NCI-H226 (cell line): ENCODE data around the gene LRRC46.

ENCODE experiments used
- DNase-seq: peaks from one replicate; pipeline ENCODE4 v3.0.0-alpha.2; 2015

Gene LRRC46

GRCh38 chr17:47831003-47831933, at the start of gene LRRC46, which contains the start of gene MRPL10:
Gene LRRC46, plus strand, starts transcription at chr17:47831670. Its CDS starts 320 bp downstream, at chr17:47831990.
Gene MRPL10, minus strand, starts transcription at chr17:47831541. Its CDS starts 30 bp downstream, at chr17:47831511.
- peak; percentile 87 for DNase-seq

- DNase-seq: peak; percentile 13
Measured at GRCh38 chr17:47785538-47786123, 45.8 kb upstream of the LRRC46 start.

DNA sequence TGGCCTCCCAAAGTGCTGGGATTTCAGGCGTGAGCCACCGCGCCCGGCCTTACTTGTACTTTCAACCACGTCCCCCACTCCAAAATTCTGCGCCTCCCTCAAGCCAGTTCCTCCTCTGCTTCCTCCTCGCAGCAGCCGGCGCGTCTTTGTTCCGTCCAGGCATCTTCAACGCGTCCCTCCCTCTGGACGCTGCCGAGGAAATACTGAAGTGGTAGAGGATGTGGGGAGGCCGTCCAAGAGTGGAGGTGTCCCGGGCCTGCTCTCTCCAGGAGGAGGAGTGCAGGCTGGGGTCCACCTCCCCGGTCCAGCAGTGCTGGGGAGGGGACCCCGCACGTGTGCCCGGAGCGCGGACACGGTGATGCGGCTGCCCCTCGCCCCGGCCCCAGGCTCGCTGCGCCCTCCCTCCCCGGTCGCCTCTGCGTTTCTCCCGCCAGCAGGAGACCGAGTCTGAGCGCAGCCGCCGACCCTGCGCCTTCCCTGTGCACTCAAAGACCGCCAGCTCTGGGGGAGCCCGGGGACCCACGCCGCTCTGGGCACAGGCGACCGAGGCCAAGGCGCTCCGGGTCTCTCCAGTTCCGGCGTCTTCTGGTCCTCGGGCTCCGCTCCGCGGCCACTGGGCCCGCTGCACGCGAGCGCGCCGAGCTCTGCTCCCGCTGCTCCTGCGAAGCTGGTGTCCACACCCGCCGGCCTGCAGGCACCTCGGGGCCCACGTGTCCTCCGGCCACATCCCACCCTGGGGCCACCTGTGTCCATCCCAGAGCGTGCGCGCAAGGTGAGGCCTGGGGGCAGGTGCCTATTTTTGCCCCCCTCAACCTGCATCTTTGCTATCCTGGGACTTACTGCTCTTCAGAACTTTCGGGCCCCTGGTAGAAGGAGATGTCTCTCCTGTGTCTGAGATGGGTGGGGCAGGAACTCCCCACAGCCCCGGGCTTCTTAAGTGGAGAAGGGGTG, 41.6 kb upstream of the LRRC46 start:
- DNase-seq: peak; percentile 36

DNA sequence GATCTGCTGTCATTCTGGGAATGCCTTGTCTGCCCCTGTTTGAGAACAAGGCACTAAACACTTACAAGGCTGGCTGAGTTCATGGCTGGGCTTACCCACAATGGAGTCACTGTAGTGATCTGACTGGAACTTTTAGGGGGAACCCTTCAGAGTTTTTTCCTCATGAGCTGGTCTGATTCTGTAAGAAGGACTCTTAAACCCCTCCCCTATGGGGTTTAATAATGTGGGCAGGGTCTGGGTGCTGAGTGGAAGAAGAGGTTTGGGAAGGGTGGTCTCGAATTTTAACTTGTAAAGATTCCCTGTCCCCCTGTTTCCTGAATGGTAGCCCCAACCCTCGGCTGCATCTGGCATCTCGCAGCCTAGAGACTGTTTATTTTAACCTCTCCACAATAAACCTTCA, 40.4 kb upstream of the LRRC46 start:
- DNase-seq: no peak

GRCh38 chr17:47792457-47792856, 39.0 kb upstream of the LRRC46 start:
- DNase-seq: no peak

DNA sequence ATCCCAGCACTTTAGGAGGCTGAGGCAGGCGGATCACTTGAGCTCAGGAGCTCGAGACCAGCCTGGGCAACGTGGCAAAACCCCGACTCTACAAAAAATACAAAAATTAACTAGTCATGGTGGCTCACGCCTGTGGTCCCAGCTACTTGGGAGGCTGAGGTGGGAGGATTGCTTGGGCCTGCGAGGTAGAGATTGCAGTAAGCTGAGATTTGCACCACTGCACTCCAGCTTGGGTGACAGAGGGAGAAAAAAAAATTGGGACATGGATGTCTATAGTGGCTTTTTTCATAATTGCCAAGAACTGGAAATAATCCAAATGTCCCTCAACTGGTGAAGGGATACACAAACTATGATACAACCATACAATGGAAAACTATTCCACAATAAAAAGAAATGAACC, 38.5 kb upstream of the LRRC46 start:
- DNase-seq: no peak

DNA sequence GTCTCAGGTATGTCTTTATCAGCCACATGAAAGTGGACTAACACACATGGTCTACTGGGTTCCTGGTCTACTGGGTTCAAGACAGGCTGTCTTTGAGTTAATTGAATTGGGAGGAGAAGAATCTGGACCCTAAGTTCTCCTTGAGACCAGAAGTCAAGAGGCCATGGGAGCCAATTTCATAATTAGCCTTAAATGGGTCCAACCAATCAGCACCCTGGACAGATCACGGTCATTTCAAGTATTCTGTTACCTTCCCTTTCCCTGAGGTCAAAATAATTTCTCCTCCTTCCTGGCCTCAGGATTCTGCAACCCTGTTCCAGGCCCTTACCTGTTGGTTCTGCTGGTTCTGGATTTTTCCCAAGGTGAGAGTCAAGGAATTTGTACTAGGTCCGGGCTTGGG, 33.7 kb upstream of the LRRC46 start:
- no peak for DNase-seq

DNA sequence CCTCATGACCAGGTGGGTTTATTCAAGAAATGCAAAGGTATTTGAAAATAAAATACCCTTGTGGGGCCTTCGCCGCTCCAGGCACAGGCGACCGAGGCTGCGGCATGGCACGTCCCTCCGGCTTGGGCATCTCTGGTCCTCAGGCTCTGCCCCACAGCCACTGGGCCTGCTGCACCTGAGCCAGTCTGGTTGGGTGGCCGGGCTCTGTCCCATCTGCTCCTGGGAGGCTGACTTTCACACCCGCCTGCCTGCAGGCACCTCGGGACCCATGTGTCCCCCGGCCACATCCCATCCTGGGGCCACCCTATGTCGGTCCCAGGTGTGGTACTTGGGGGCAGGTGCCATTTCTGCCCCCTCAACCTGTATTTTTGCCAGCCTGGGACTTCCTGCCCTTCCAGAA, 30.8 kb upstream of the LRRC46 start:
- no peak for DNase-seq

- no peak for DNase-seq
Measured at GRCh38 chr17:47801176-47801765, 30.2 kb upstream of the LRRC46 start.

- DNase-seq: no peak
Measured at GRCh38 chr17:47801906-47802305, 29.6 kb upstream of the LRRC46 start.

DNA sequence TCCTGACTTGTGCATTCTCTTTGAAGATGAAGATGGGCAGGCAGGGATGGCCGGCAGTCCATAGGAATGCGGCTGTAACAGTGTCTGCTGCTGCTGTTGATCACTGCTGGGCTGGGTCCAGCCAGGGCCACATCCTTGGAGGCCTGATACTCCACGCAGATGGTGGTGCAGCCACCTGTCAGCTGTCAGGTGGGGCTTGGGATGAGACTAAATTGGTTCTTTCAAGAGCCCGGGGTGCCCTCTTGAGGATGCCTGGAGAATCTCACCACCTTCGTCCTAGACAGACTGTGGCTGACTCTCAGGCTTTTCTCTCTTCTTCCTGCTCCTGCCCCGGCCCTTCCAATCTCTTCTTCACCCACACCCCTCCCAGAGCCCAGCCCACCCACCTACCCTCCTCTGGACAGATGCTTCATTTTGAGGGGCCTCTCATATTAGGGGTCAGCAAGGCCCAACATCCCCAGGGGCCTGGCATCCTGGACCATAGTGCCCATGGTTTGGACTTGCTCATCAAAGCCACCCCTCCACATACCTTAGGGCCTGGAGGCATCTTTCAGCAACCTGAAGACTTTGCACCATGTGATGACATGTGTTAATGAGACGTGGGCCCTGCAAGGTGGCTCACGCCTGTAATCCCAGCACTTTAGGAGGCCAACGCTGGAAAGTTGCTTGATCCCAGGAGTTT, 29.0 kb upstream of the LRRC46 start:
- no peak for DNase-seq

GRCh38 chr17:47803201-47803600, 28.3 kb upstream of the LRRC46 start:
- no peak for DNase-seq

DNA sequence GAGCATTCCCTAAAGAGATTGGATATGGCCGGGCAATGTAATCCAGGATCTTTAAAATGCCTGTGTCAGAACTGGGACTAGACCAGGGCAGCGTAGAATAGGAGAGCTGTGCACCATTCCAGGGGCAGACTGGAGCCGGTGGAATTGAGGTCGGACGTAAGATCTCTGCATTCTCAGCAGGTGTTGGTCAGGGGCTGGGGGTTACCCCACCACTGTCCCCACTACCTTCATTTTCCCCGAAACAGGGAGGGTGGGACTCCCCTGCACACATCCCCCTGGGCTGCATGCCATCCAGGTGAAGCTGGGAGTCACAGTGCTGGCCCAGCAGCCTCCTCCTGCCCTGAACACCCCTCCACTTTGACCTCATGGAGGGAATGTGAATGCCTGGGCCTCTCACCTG, 27.7 kb upstream of the LRRC46 start:
- no peak for DNase-seq

DNA sequence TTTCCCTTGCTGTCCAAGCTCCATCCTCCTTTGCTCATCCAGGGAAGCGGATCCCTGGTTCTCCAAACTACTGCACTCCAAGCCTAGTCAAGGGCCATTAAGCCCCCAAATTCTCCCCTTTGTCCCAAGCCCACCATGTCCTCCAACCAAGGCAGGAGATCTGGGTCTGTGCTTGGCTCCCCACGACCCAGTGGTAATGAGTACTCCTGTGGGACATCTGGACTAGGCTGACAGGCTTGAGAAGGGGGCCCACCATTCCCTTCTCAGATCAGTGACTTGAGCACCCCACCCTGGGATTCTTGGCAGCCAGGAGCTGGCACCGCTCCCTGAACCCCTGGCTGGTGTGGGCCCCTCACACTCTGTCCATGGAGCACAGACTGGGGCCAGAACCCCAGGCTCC, 27.0 kb upstream of the LRRC46 start:
- no peak for DNase-seq

DNA sequence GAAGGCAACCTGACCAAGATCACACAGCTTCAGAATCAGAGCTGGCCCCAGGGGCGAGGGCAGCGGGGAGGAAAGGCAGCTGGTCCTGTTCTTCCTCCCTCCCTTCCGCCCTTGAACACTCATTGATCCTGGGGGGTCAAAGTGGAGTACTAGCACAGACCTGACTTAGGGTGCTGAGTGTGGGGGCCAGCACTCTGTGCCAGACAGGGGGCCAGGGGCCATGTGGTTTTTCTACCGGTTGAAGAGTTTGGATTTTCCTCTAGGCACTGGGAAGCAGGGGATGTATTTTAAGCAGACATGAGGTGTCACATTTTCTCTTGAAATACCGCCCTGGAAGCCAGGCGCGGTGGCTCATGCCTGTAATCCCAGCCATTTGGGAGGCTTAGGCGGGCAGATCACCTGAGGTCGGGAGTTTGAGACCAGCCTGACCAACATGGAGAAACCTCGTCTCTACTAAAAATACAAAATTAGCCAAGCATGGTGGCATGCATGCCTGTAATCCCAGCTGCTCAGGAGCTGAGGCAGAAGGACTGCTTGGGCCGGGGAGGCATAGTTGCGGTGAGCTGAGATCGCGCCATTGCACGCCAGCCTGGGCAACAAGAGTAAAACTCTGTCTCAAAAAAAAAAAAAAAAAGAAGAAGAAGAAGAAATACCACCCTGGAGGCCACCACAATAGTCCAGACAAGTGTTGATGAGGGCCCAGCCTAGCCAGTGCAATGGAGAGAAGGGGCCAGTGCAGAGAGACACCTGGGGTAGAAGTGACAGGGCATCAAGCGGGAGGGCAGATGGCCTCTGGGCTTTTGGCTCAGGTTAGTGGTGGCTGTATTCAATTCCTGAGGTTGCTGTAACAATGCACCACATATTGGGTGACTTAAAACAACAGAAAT, 25.2 kb upstream of the LRRC46 start:
- DNase-seq: no peak

GRCh38 chr17:47806913-47807255, 24.6 kb upstream of the LRRC46 start:
- no peak for DNase-seq

DNA sequence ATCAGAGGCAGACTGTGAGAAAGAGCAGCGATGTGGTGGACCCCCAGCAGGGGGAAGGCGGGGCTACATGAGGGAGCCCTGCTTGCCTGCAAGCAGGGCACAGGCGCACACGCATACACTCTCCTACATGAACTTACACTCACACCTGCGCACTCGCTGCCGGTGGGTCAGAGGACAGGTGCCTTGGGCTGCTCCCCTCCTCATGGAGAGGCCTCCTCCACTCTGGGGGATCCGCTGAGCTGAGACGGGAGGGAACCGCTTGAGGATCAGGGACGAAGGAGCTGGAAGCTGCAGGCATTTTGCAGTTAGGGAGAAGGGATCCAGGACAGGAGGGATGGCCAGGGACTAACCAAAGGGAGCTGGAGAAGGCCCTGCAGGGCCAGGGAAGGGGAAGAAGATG, 24.0 kb upstream of the LRRC46 start:
- no peak for DNase-seq

DNA sequence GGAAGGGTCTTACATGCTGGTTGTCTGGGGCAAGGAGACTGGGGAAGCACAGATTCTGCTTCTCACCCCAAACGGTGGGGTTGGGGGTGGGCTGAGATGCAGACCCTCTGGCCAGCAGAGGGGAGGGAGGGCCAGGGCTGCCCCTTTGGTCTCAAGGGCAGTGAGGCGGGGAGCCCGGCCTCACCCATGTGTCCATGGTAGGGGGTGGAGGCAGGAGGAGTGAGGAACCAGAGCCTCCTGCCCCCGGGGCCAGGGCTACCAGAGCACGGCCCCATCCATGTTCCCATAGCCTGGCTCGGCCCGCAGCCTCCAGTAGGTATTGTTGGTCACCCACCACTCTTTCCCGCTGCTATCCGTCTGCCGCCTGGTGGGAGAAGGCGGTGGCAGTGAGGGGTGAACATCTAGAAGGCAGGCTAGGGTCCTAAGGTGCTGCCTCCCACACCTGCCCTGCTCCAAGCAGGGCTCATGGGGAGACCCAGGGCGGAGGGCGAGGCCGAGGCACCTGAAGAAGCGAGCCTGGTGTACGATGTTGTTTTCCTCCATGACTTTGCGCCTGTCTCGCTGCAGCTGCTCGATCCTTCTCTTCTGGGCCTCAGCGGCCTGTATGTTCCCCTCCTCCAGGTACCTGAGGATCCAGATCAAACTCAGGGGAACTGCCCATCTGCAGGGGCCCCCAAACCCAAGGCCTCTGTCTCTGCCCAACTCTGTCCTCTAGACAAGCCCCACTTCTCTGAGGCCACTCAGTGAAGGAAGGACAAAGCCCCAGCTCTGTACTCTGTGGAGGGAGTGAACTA, 23.2 kb upstream of the LRRC46 start:
- no peak for DNase-seq

GRCh38 chr17:47808830-47809480, 22.5 kb upstream of the LRRC46 start:
- no peak for DNase-seq
